Astrocyte (in vitro differentiated cells and primary cell): ENCODE data around the gene PGGHG. TPM values are rescaled to one million over a fixed set of nuclear protein-coding genes. Genes with fewer than 3 reads are reported as not detected.

Experiments
- DNase-seq: peaks from one replicate; pipeline ENCODE4 v3.0.0-alpha.2; 2010; ENCODE audit warnings: low read depth
- FAIRE-seq: peaks from 2 replicates; lab custom pipeline; 2011; peaks lifted over from hg19 to GRCh38; lab: Jason Lieb, UNC
- H2AFZ ChIP-seq: 2 replicates; pipeline ENCODE4 v1.6.0; 2012; ENCODE audit warnings: low read depth, low read length, inconsistent platforms
- H3K27ac ChIP-seq: 2 replicates; pipeline ENCODE4 v1.5.1; 2011; ENCODE audit warnings: low read depth, low read length, inconsistent platforms
- H3K27me3 ChIP-seq: 2 replicates; pipeline ENCODE4 v1.6.0; 2011; ENCODE audit warnings: low read length, inconsistent platforms; ENCODE audit not compliant: insufficient read depth
- H3K36me3 ChIP-seq: 2 replicates; pipeline ENCODE4 v1.5.1; 2011; ENCODE audit warnings: low read length, inconsistent platforms; ENCODE audit not compliant: insufficient read depth
- H3K4me1 ChIP-seq: 2 replicates; pipeline ENCODE4 v1.5.1; 2011; ENCODE audit warnings: low read length, inconsistent platforms; ENCODE audit not compliant: insufficient read depth
- H3K4me2 ChIP-seq: 2 replicates; pipeline ENCODE4 v1.6.0; 2012; ENCODE audit warnings: low read length, inconsistent platforms
- H3K4me3 ChIP-seq: 2 replicates; pipeline ENCODE4 v1.5.1; 2011; ENCODE audit warnings: low read depth, mild to moderate bottlenecking, low read length, inconsistent platforms; ENCODE audit not compliant: insufficient read depth
- H3K79me2 ChIP-seq: 2 replicates; pipeline ENCODE4 v1.6.0; 2012; ENCODE audit warnings: mild to moderate bottlenecking, low read length, inconsistent platforms; ENCODE audit not compliant: insufficient read depth
- H3K9ac ChIP-seq: 2 replicates; pipeline ENCODE4 v1.6.0; 2012; ENCODE audit warnings: mild to moderate bottlenecking, low read length, inconsistent platforms
- H3K9me3 ChIP-seq: 2 replicates; pipeline ENCODE4 v1.5.1; 2012; ENCODE audit warnings: low read depth, mild to moderate bottlenecking, low read length, inconsistent platforms; ENCODE audit not compliant: insufficient read depth
- H4K20me1 ChIP-seq: 2 replicates; pipeline ENCODE4 v1.6.0; 2012; ENCODE audit warnings: low read length, inconsistent platforms; ENCODE audit not compliant: insufficient read depth
- H3K27ac Mint-ChIP-seq: one replicate; pipeline ENCODE4 v1.8.0; 2021; ENCODE audit warnings: mild to moderate bottlenecking, mixed read lengths; ENCODE audit not compliant: unreplicated experiment
- H3K27me3 Mint-ChIP-seq: one replicate; pipeline ENCODE4 v1.8.0; 2021; ENCODE audit warnings: low read depth, mixed read lengths; ENCODE audit not compliant: unreplicated experiment
- H3K36me3 Mint-ChIP-seq: one replicate; pipeline ENCODE4 v1.8.0; 2021; ENCODE audit warnings: low read depth, mixed read lengths; ENCODE audit not compliant: unreplicated experiment
- H3K4me1 Mint-ChIP-seq: one replicate; pipeline ENCODE4 v1.8.0; 2021; ENCODE audit warnings: low read depth, mixed read lengths; ENCODE audit not compliant: unreplicated experiment
- H3K4me3 Mint-ChIP-seq: one replicate; pipeline ENCODE4 v1.8.0; 2021; ENCODE audit warnings: mild to moderate bottlenecking, moderate library complexity, mixed read lengths; ENCODE audit not compliant: unreplicated experiment
- H3K9me3 Mint-ChIP-seq: one replicate; pipeline ENCODE4 v1.8.0; 2021; ENCODE audit warnings: mild to moderate bottlenecking, mixed read lengths; ENCODE audit not compliant: unreplicated experiment
- CTCF ChIP-seq: IDR thresholded peaks from 2 replicates; pipeline ENCODE4 v1.5.1; 2011; ENCODE audit warnings: low read depth, mild to moderate bottlenecking, inconsistent platforms, low read length, moderate library complexity; ENCODE audit not compliant: insufficient read depth
- EZH2 ChIP-seq: IDR thresholded peaks from 2 replicates; pipeline ENCODE4 v1.6.1; 2012; ENCODE audit warnings: mild to moderate bottlenecking, low read length, inconsistent platforms; ENCODE audit not compliant: insufficient read depth
- total RNA-seq: library from RNA; stranded (reverse); gene quantifications from 2 replicates; pipeline ENCODE4 v1.2.1, GENCODE V29; 2021

PGGHG gene
- total RNA-seq, 1 donor from 2014 or later = 25.1 TPM

- Mint-ChIP-seq H3K36me3 (peaks cover 5% of the 10 kb centered on the region), H3K27ac (no peak overlapping the region), H3K4me3 (no peak overlapping the region), H3K27me3 (peaks cover 13% of the 10 kb centered on the region), H3K9me3 (peaks cover 4% of the 10 kb centered on the region), H3K4me1 (no peaks in the 10 kb centered on the region)
- Histone ChIP-seq H2AFZ (no peak overlapping the region), H3K79me2 (no peaks in the 10 kb centered on the region), H3K9me3 (no peaks in the 10 kb centered on the region), H3K4me1 (no peaks in the 10 kb centered on the region), H3K4me3 (no peak overlapping the region), H4K20me1 (peaks cover 5% of the 10 kb centered on the region), H3K4me2 (no peak overlapping the region), H3K9ac (no peak overlapping the region), H3K27me3 (no peaks in the 10 kb centered on the region), H3K36me3 (peaks cover 6% of the 10 kb centered on the region), H3K27ac (no peak overlapping the region)
- FAIRE-seq (no peak), DNase-seq (no peak)
- TF ChIP-seq EZH2 (no peak), CTCF (no peak)
Observed at GRCh38 chr11:257766-258493, 31.0 kb upstream of the PGGHG start.

- Histone ChIP-seq H2AFZ (no peak overlapping the region), H3K4me2 (no peak overlapping the region), H3K27me3 (no peaks in the 10 kb centered on the region), H3K4me1 (no peaks in the 10 kb centered on the region), H3K4me3 (no peak overlapping the region), H3K9ac (no peak overlapping the region), H3K36me3 (no peaks in the 10 kb centered on the region), H3K79me2 (no peaks in the 10 kb centered on the region), H3K9me3 (no peaks in the 10 kb centered on the region), H4K20me1 (no peaks in the 10 kb centered on the region), H3K27ac (no peak overlapping the region)
- peaks cover 1% of the 10 kb centered on the region for H3K36me3 Mint-ChIP-seq
- no peak overlapping the region for H3K4me3 Mint-ChIP-seq
- peaks cover 13% of the 10 kb centered on the region for H3K27me3 Mint-ChIP-seq
- no peaks in the 10 kb centered on the region for H3K4me1 Mint-ChIP-seq
- H3K9me3 Mint-ChIP-seq = peaks cover 4% of the 10 kb centered on the region
- DNase-seq (no peak), FAIRE-seq (no peak)
- TF ChIP-seq CTCF = no peak
- TF ChIP-seq EZH2 = no peak
- H3K27ac Mint-ChIP-seq = no peak overlapping the region
Observed at GRCh38 chr11:259413-259812, 29.5 kb upstream of the PGGHG start.

DNA sequence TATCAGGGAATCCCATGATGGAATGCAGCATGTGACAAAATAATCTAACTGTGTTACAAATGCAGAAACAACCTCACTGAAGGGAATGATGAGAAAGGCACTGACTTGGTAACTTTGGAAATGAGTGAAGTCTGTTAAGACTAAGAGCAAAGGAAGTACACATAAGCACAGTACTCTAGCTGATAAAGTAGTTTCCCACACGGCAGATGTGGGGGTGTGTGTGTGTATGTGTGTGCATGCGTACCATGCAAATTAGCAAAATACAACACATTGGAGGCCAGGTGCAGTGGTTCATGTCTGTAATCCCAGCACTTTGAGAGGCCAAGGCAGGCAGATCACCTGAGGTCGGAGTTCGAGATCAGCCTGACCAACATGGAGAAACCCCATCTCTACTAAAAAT is 27.3 kb upstream of the PGGHG start:
- Histone ChIP-seq H3K9ac (no peak overlapping the region), H3K79me2 (no peaks in the 10 kb centered on the region), H3K27ac (no peak overlapping the region), H3K9me3 (no peaks in the 10 kb centered on the region), H3K36me3 (no peaks in the 10 kb centered on the region), H3K4me1 (no peaks in the 10 kb centered on the region), H2AFZ (no peak overlapping the region), H4K20me1 (no peaks in the 10 kb centered on the region), H3K27me3 (no peaks in the 10 kb centered on the region), H3K4me2 (no peak overlapping the region), H3K4me3 (no peak overlapping the region)
- Mint-ChIP-seq H3K4me1 (no peaks in the 10 kb centered on the region), H3K27ac (no peak overlapping the region), H3K9me3 (peaks cover 4% of the 10 kb centered on the region), H3K4me3 (no peak overlapping the region), H3K27me3 (peaks cover 11% of the 10 kb centered on the region), H3K36me3 (peaks cover 1% of the 10 kb centered on the region)
- TF ChIP-seq CTCF = no peak
- no peak for TF ChIP-seq EZH2
- no peak for DNase-seq
- FAIRE-seq = no peak
